GM21529 (cell line): Measurements from ENCODE around the gene MTHFSD.
"Not testable (repeated sequence)": the region's sequence is repeated elsewhere in the genome, so short reads cannot be mapped to it uniquely, and the experiment has no call there.

Source experiments
- ATAC-seq: cut with Tn5 transposase; IDR thresholded peaks from one replicate; pipeline ENCODE4 v1.9.1; 2021; ENCODE audit not compliant: unreplicated experiment

Gene MTHFSD

GRCh38 chr16:86554917-86555703, at the start of gene MTHFSD:
Gene MTHFSD, minus strand, starts transcription at chr16:86555235. Its CDS starts 51 bp downstream, at chr16:86555184.
- ATAC-seq: peak; percentile 88

DNA sequence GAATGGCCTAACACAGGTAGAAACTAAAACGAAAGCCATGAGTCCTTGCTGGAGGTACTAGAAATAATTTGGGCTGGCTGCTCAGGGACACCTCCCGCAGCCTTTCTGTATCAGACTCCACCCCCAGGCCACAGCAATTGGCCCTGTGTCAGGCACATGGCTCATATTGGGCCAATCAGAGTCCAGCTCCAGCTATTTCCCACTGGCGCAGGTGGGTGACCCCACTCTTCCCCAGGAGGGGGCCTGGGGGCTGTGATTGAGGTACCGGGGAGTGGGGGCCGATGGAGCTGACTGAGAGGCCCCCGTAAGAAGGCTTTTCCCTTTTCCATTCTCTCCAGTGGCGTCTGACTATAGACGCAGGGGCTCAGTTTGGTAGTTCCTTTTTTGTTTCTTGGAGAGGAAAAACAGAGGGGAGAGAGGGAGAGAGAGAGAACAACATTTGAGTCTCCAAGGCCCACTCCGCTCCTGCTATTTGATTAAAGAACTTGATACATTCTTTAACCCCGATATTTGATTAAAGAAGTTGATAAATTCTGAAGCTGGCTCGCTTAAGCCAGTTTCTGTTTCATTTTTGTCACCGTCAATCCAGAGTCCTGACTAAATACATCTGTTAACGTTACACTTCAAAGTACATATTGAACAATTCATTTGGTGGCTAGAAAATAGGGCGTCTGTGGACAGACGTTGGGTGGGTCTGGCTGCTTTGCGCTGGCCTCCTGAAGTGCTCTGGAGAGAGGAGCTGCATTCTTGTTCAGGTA, 49.6 kb upstream of the MTHFSD start:
- no peak for ATAC-seq

DNA sequence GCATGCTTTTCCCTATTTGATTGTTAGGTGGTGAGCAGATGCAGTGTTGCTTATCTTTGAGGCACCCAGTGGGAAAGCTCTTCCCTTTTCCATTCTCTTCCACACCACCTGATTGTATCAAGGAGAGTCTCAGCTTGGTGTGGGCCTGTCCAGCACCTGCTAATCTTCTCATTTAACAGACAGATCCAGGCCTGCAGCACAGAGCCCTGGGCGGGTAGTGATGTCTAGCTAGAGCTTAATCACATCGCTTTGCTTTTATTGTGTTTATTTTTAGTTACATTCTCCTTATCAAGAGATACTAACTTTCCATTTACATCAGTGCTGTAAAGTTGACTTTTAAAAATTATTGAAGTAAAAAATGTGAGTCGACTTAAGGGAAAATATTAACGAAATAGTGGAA, 47.5 kb upstream of the MTHFSD start:
- no peak for ATAC-seq

DNA sequence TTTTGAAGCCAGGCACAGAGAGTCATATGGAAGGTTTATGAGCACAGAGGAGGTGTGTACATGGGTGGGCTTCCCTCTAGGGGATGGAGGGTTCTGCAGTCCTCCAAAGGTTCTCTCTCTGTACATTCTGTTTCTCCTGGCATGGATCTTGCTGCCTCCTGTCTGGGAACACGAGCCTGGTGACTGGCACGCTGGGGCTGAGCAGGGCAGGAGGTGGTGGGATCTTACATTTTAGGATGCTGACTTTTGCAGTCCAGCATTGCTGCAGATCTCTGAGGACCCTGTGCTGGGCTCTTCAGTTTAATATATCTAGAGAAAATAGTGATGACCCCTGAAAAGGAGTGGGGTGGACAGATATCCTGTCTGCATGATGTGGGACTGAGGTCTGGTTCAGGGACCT, 46.3 kb upstream of the MTHFSD start:
- no peak for ATAC-seq

- ATAC-seq: no peak
Measured at GRCh38 chr16:86598607-86599565, 43.9 kb upstream of the MTHFSD start.

DNA sequence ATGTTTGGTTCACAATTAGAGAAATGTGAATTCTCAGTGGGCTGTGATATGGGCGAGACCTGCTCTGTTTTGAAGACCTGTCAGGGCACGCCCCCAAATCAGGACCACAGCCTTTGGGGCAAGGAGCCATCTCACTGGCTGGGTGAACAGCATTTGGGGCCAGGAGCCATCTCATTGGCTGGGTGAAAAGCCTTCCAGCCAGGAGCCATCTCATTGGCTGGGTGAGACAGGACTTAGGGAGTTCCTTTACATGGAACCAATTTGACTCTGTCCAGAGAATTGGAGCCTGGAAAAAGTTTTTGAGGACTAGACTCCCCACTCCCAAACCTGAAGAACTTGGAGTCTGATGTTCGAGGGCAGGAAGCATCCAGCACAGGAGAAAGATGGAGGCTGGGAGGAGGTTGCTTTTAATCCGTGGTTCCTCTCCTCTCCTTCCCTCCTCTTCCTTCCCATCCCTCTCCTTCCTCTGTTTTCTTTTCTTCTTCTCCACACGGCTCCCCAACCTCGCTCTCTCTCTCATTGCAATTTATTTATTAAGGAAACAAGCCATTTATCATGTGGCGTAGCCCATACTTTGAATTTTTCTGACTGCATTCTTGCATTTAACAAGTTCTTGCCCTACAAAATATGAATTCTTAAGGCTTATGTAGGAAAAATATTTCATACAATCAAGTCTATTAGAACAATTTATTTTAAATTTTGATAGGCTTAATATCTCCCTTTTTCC, 43.0 kb upstream of the MTHFSD start:
- no peak for ATAC-seq

DNA sequence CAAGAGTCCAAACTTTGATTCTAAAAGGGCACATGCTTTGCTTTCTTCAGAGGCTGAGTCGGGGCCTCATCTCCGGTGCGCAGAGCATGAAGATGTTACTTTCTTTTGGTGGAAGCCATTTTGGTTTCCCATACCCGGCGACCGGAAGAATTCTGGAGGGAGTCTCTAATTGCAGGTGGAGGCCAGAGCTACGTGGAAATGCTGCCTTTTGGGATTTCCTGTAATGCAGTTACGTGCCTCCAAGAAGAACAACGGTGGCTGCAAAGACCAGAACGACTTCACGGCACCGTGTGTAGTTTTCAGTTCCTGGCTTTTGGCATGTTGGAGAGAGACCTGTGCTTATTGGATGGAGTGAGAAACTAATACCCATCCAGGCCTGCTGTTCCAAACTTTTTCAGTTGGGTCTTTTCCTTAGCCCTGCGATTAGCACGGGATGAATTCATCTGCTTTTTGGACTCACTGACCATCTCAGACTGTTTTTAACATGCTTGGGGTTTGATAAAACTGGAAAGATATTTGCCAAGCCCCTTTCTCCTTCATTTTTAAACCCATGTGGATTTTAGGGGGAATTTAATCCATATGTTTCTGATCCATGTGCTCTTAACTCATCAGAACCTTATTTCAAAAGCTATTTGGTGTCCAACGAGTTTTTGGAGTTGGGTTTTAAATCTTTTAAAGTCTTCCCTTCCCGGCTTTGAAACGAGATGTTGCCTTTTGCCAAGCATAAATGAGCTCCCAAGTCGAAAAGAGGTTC, 42.3 kb upstream of the MTHFSD start:
- no peak for ATAC-seq

DNA sequence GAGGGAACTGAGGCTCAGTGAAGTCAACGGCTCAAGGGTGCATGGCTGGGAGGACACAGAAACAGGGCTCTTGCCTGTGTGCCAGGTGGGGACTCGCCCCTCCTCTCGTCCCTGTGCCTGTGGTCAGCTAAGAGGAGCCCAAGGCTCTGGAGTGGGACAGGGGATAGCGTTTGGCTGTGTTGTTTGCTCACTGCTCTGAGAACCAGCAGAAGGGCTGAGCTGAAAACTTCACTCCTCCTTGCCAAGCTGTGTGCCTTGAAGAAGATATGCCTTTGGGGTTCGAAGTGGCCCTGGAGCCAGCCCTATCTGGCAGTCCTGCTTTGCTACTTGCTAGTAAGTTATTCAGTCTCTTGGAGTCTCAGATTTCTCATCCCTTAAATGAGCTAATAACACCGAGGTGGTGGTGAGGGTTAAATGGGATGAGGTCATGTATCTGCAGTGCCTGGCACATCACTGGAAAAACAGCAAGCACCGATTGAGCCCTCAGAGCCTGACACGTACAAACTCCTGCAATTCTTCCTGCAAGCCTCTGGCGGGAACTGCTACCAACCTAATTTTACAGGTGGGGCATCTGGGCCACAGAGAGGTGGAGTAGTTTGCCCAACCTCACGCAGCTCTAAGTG, 41.1 kb upstream of the MTHFSD start:
- ATAC-seq: no peak

DNA sequence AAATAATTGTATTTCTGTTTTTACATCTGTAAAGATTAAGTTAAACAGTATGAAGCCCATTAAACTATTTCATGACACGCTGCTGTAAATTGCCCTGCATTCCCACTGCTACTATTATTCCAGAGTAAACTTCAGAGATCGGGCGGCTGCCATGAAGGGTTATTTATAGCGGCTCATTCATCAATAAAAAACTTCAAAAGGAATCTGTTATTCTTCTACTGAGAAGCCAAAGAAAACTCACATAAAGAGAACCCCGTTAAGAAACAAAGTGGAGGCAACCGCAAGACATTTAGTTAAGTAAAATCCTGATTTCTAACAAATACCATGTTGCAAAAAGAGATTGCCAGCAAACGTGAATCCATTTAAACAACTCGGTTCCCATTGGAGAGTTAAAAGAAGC, 39.7 kb upstream of the MTHFSD start:
- no peak for ATAC-seq

DNA sequence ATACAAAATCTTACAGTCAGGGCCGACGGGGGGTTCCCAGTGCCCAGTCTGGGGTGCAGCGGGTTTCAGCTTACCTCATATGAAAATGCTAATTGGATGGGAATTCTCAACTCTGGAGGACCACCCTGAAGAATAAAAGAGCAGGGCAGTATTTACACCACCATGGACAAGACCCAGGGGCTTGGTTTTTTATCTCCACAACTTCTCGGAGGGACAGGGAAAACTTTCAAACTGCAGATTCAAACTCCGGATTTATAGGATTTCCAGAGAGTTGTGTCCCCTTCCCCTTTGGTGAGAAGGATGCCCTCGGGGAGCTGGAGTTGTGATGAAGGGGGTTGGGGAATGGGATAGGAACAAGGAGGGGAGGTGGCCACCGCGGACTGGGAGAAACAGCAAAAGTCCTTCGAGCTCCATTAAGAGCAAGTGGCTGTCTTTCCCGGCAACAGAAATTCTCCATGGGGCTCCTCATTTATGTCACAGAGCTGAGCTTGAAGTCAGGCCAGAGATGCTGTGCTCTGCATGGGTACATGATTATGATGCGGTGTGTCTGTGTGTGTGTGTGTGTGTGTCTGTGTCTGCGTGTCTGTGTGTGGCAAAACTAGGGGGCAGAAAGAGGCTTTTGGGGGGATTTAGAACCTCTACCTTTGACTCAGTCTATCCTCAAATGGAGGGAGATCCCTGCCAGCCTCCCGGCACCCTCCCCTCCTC, 39.0 kb upstream of the MTHFSD start:
- ATAC-seq: no peak

- no peak for ATAC-seq
Measured at GRCh38 chr16:86591270-86591669, 36.2 kb upstream of the MTHFSD start.

- ATAC-seq: no peak
Measured at GRCh38 chr16:86590501-86591144, 35.6 kb upstream of the MTHFSD start.

DNA sequence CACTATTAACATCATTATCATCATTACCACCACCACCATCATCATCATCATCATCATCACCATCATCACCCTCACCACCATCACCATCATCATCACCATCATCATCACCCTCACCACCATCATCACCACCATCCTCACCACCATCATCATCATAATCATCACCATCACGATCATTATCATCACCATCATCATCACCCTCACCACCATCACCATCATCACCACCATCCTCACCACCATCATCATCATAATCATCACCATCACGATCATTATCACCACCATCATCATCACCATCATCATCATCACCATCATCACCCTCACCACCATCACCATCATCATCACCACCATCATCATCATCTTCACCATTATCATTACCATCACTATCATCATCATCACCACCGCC, 32.9 kb upstream of the MTHFSD start:
- ATAC-seq: not testable (repeated sequence)

DNA sequence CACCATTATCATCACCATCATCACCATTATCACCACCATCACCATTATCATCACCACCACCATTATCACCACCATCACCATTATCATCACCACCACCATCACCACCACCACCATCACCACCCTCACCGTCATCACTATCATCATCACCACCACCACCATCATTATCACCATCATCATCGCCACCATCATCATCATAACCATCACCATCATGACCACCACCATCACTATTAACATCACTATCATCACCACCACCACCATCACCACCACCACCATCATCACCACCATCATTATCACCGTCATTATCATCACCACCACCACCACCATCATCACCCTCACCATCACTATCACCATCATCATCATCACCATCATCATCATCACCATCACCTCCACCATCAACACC, 32.5 kb upstream of the MTHFSD start:
- ATAC-seq: no peak

- no peak for ATAC-seq
Measured at GRCh38 chr16:86585821-86586611, 31.0 kb upstream of the MTHFSD start.

DNA sequence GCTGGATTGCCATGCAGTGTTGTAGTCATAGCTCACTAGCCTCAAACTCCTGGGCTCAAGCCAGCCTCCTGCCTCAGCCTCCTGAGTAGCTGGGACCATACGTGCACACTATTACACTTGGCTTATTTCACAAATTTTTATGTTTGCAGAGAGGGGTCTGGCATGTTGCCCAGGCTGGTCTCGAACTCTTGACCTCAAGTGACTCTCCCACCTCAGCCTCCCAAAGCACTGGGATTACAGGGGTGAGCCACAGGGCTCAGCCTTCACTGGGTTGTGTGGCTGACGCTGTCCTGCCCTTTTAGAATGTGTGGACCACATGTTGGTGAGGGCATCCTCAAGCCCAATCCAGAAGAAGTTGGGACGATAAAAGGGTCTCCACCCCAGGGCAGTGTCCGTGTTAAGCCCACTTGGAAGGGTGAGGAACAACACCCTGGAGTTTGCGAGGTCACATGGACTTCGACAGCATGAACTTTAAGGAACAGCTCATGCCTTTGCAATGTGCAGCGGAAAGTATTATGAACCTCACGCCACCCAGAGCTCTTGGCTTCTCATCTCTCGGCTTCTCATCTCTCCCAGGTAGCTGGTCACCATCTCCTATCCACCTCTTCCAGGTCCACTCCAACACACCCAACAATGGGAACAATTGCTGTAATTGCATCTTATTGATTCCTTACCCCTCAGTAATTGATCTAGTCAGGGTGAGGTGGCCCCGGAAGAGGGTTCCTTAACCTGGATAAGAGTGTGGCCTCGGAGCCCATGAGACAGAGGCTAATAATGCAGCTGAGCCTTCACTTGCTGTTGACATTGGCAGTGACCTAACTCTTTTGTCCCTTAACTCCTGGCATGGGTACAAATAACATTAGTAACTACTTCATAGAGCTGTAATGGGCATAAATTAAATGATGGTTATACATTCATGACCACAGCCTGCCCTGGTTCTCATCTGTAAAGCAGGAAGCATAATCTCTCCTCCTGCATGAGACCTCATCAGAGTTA, 30.0 kb upstream of the MTHFSD start:
- no peak for ATAC-seq
